GM21526 (cell line): ENCODE results near the gene DVL3.
"Not testable (repeated sequence)": the region's sequence is repeated elsewhere in the genome, so short reads cannot be mapped to it uniquely, and the experiment has no call there.

Experiments
- ATAC-seq: cut with Tn5 transposase; IDR thresholded peaks from one replicate; pipeline ENCODE4 v1.9.1; 2021; ENCODE audit warnings: moderate library complexity; ENCODE audit not compliant: unreplicated experiment, low FRiP score

Gene DVL3

DNA sequence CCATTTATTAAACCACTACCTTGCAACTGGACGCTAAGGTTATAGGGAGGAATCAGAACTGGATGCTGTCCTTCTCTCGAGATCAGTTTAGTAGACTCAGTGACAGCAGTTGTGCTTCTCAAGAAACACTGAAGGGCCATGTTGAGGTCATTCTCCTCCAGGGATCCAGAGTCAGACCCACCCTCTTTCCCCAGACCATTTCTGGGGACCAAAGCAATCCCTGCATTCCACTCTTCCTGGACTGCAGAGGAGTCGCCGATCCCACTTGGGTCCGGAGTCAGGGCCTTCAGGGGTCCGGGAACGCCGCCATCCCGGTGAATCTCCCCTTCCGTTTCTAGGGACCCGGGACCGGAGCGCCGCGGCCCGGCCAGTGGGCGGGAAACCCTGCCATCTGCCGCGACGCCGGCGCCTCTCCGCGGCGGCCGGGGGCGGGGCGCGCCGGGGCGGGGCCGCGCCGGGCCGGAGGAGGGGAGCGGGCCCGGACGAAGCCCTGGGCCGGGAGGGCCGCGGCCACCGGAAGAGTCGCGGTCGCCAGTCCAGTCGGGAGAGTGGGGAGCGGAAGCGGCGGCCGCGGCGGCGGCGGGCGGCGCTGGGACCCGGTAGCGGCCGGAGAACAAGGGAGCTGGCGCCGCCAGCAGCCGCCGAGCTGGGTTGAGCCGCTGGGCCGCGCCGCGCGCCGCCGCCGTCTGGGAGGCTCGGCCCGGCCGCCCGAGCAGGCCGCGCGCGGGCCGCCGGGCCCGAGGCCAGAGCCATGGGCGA lies at the start of gene DVL3:
DVL3 (plus strand) TSS at position 493 of the 759 bp plus-strand sequence; CDS start at position 752, 259 bp downstream.
- no peak for ATAC-seq

DNA sequence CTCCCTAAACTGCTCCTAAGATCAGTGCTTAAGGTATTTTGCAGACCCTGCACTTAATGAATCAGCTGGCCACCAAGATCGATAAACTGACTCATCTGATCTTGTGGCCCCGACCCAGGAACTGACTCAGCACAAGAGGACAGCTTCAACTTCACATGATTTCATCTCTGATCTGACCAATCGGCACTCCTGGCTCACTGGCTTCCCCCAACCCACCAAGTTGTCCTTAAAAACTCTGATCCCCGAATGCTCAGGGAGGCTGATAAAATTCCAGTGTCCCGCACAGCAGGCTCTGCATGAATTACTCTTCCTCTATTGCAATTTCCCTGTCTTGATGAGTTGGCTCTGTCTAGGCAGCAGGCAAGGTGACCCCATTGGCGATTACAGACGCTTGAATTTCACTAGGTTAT lies 44.9 kb upstream of the DVL3 start:
- no peak for ATAC-seq

DNA sequence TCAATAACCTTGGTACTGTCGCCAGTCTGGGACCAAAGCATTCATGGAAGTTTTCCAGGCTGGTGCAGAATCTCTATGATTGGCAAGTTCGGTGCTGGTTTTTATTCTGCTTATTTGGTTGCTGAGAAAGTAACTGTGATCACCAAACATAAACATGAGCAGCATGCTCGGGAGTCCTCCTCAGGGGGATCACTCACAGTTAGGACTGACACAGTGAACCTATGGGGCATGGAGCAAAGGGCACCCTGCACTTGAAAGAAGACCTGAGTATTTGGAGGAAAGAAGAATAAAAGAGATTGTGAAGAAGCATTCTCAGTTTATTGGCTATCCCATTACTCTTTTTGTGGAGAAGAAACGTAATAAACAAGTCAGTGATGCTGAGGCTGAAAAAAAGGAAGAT lies 39.2 kb upstream of the DVL3 start:
- no peak for ATAC-seq

GRCh38 chr3:184117636-184118035 lies 37.5 kb upstream of the DVL3 start:
- ATAC-seq: no peak

DNA sequence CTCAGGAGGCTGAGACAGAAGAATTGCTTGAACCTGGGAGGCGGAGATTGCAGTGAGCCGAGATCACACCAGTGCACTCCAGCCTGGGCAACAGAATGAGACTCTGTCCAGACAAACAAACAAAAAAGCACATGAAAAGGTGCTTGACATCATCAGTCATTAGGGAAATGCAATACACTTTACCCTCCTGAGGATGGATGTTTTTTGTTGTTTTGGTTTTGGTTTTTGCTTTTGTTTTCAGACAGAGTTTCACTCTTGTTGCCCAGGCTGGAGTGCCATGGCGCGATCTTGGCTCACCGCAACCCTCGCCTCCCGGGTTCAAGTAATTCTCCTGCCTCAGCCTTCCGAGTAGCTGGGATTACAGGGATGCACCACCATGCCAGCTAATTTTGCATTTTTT lies 34.1 kb upstream of the DVL3 start:
- not testable (repeated sequence) for ATAC-seq

DNA sequence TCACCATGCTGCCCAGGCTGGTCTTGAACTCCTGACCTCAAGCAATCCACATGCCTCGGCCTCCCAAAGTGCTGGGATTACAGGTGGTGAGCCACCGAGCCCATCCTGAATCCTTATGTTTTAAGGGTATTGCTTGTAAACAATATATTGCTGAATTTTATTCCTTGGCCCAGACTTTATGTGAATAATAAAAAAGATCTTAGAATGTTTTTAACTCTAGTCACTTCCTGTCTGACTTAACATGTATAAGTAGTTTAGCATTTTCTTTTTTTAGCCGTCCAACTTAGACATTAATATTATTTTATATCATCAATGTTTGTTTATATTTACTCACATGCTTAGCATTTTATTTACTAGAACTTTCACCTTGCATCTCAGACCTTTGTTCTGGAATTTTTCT lies 29.2 kb upstream of the DVL3 start:
- ATAC-seq: no peak

DNA sequence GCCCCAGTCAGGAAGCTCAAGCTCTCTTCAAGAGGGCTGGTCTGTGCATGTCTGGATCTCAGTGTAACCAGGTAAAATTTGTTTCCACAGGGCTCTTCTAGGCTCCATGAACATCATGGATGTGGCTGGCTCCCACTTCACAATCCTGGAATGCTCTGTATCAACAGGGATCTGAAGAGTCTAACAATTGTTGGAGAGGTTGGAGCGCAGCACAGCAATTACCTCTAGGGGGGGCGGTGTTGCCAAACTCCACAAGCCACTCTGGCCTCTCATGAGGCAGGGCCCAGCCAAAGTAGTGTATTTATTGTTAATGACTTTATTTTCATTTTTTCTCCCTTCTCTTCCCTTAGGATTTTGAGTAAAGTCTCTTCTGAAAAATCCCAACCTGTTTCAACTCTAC lies 26.2 kb upstream of the DVL3 start:
- no peak for ATAC-seq

- ATAC-seq: no peak
Observed at GRCh38 chr3:184132945-184133344, 22.2 kb upstream of the DVL3 start.

DNA sequence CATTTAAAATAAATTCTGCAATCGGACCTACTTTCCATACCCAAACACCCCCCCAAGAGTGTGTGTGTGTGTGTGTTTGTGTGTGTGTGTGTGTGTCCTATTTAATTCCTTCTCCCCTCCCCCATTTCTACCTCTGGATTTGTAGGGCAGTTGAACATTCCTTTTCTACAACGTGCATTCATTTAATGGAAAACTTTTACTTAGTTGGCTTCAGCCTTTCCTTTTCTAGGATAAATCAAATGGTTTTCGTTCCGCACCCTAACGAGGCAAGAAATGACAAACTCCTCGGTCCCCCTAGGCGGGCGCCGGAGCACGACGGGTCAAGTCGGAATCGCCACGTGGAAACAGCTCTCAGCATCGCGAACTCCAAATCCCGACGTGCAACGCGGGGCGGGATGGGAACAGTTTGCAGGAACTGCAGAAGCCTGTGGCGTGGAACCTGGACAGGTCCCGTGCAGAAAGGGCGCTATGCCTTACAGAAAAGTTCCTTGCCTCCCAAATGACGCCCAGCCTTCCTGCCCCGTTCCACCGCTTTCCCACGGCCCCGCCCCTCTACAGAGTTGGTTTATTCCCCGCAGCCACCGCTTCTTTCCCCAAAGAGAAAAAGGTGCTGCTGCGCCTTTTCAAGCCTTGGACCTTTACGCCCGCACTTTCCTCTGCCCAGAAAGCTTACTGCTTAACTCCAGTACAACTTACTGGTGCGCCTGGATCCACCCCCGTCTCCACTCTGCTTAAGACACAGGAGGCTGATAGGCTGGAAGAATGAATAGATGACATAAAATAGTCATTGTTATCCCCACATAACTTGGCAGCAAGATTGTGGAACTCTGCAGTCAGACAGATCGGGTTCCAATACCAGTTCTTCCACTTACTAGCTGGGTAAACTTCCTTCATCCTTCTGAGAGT lies 21.1 kb upstream of the DVL3 start:
- ATAC-seq: no peak

GRCh38 chr3:184134746-184135148 lies 20.4 kb upstream of the DVL3 start:
- ATAC-seq: peak; percentile 9

- peak; percentile 86 for ATAC-seq
Observed at GRCh38 chr3:184135149-184135910, 19.8 kb upstream of the DVL3 start, which contains the start of gene EIF2B5. Gene EIF2B5 (plus strand): TSS chr3:184135358. CDS start chr3:184135386, 28 bp downstream.

DNA sequence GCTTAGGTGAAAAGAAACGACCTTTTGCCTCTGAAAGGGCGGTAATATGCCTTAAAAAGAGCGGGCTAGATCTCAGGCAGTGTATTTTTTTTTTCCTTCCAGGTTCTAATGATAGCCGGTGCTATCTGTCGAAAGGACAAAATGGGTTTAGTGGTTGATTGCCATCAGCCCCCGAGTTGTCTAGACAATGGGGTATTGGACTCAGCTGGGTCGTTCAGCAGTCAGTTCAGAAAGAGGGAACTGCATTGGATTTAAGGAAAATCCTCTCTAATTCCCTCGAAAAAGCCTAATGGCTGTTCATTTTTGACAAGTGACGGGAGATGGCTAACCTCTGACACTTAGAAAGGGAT lies 19.3 kb upstream of the DVL3 start:
- ATAC-seq: no peak

GRCh38 chr3:184140436-184140835 lies 14.7 kb upstream of the DVL3 start:
- ATAC-seq: no peak

GRCh38 chr3:184142199-184142598 lies 13.0 kb upstream of the DVL3 start:
- no peak for ATAC-seq

GRCh38 chr3:184143327-184143726 lies 11.8 kb upstream of the DVL3 start:
- no peak for ATAC-seq

DNA sequence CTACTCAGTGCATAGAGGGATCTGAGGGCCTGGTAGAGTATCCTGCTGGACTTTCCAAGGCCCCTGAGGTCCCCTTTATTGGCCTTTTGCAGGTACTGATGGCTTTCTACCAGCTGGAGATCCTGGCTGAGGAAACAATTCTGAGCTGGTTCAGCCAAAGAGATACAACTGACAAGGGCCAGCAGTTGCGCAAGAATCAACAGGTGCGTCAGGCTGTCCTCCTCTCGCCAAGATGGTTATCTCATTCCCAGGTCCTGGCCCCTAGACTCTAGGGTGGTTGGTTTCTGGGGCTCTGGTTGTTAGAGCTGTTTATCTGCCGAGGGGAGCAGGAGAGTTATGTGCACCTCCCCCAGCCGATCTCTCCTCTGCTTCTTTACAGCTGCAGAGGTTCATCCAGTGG lies 10.7 kb upstream of the DVL3 start:
- ATAC-seq: no peak

GRCh38 chr3:184145111-184145524 lies 10.1 kb upstream of the DVL3 start:
- ATAC-seq: no peak

- no peak for ATAC-seq
Observed at GRCh38 chr3:184145751-184146270, 9.4 kb upstream of the DVL3 start.

DNA sequence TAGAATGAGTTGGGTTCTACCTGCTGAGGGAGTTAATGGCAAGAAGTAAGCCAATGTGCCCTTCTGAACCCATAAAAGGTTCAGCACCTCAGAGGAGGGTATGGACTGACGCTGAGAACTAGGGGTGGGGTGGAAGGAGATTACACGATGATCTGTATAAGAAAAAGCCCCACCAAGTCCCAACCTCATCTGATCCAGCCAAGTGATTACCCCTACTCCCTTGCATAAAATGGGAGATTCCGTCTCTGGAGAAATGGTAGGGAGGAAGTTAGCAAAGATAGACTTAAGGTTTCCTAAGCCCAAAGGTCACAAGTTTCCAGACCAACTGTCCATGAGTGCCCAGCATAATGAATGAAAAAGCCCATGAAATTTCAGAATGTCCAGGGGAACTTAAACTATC lies 7.1 kb upstream of the DVL3 start:
- ATAC-seq: no peak

DNA sequence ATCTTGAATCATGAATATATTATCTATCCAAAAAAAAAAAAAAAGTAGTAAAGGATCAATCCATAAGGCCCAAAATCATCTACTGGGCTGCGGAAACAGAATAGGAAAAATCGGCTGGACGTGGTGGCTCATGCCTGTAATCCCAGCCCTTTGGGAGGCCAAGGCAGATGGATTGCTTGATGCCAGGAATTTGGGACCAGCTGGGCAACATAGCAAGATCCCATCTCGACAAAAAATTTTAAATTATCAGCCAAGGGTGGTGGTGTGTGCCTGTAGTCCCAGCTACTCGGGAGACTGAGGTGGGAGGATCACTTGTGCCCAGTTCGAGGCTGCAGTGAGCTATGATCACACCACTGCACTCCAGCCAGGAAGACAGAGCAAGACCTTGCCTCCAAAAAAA lies 6.1 kb upstream of the DVL3 start:
- ATAC-seq: no peak

- ATAC-seq: not testable (repeated sequence)
Observed at GRCh38 chr3:184149770-184150169, 5.4 kb upstream of the DVL3 start.
